C4-2B (cell line): ENCODE measurements around the gene LTBP2.

ENCODE experiments used
- ZFX ChIP-seq: fragments of 450-650 bp; IDR thresholded peaks from 2 replicates; pipeline ENCODE4 v1.6.1; 2017
- TF ChIP-seq, protein P1 (sequence below): fragments of 450-650 bp; conservative IDR thresholded peaks from 2 replicates; pipeline ENCODE4 v1.5.1; 2017; ENCODE audit warnings: mild to moderate bottlenecking

DNA sequence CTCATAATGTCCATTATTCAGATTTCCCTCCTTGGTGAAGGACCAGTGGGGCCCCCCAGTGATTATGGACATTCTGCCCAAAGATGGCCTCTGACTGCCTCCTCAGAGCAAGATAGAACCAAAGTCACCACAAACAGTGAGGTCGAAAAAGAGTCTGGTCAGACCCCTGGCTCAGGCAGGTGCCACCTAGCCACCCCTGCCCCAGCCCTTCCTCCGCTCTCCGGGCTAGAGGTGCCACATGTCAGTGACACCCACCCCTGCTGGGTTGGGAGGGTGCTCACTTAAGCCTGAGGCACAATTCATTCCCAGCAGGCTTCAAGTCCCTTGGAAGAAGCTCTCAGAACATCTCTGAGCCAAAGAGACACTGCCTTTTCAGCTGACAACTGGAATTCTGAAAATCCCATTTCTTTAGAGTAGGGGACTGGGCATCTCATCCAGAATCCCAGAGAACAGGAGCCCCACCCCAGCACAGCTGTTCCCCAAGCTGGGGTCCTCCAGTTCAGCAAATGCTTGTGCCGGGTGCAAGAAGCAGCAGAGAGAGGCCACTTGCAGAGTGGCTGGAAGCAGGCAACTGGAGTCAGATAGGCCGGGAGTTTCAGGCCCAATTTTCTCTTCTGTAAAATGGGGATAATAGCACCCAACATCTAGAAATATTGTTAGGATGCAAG lies 68.1 kb downstream of the LTBP2 start:
- TF ChIP-seq, protein P1, sequence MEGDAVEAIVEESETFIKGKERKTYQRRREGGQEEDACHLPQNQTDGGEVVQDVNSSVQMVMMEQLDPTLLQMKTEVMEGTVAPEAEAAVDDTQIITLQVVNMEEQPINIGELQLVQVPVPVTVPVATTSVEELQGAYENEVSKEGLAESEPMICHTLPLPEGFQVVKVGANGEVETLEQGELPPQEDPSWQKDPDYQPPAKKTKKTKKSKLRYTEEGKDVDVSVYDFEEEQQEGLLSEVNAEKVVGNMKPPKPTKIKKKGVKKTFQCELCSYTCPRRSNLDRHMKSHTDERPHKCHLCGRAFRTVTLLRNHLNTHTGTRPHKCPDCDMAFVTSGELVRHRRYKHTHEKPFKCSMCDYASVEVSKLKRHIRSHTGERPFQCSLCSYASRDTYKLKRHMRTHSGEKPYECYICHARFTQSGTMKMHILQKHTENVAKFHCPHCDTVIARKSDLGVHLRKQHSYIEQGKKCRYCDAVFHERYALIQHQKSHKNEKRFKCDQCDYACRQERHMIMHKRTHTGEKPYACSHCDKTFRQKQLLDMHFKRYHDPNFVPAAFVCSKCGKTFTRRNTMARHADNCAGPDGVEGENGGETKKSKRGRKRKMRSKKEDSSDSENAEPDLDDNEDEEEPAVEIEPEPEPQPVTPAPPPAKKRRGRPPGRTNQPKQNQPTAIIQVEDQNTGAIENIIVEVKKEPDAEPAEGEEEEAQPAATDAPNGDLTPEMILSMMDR: no peak
- no peak for TF ChIP-seq ZFX
